Mucosa of stomach (tissue), 1 donor: ENCODE data around the gene MLH3.

Source experiments
- H3K27me3 ChIP-seq: one replicate; pipeline ENCODE4 v1.7.0; 2013; ENCODE audit warnings: mild to moderate bottlenecking, low read length; ENCODE audit not compliant: control insufficient read depth, insufficient read depth
- H3K36me3 ChIP-seq: one replicate; pipeline ENCODE4 v1.7.0; 2013; ENCODE audit warnings: low read length; ENCODE audit not compliant: control insufficient read depth, insufficient read depth
- H3K4me1 ChIP-seq: one replicate; pipeline ENCODE4 v1.7.0; 2013; ENCODE audit warnings: mild to moderate bottlenecking, low read length; ENCODE audit not compliant: control insufficient read depth, insufficient read depth
- H3K4me3 ChIP-seq: one replicate; pipeline ENCODE4 v1.7.0; 2013; ENCODE audit warnings: low read length
- H3K9ac ChIP-seq: one replicate; pipeline ENCODE4 v1.7.0; 2013; ENCODE audit warnings: mild to moderate bottlenecking, low read length, moderate library complexity
- H3K9me3 ChIP-seq: one replicate; pipeline ENCODE4 v1.7.0; 2013; ENCODE audit warnings: mild to moderate bottlenecking, low read length, moderate library complexity; ENCODE audit not compliant: control insufficient read depth
- donor health status: Pancreatic carcinoma.

The MLH3 gene

GRCh38 chr14:74973003-74973653, 78.1 kb downstream of the MLH3 start:
- no peaks in the 10 kb centered on the region for H3K27me3 ChIP-seq
- H3K4me3 ChIP-seq = no peak overlapping the region
- no peaks in the 10 kb centered on the region for H3K4me1 ChIP-seq
- H3K9me3 ChIP-seq = no peaks in the 10 kb centered on the region
- no peaks in the 10 kb centered on the region for H3K36me3 ChIP-seq
- H3K9ac ChIP-seq = no peak overlapping the region

GRCh38 chr14:74968811-74969210, 82.5 kb downstream of the MLH3 start:
- no peaks in the 10 kb centered on the region for H3K4me1 ChIP-seq

GRCh38 chr14:74965486-74966153, 85.6 kb downstream of the MLH3 start:
- Histone ChIP-seq H3K4me3 (no peak overlapping the region), H3K9ac (no peak overlapping the region), H3K27me3 (peaks cover 9% of the 10 kb centered on the region)

More at GRCh38 chr14:74968811-74969210, 82.5 kb downstream of the MLH3 start:
- Histone ChIP-seq H3K9me3 (no peaks in the 10 kb centered on the region), H3K36me3 (no peaks in the 10 kb centered on the region), H3K27me3 (peaks cover 3% of the 10 kb centered on the region), H3K9ac (no peak overlapping the region), H3K4me3 (no peak overlapping the region)

GRCh38 chr14:74964787-74965485, 86.3 kb downstream of the MLH3 start:
- H3K9ac ChIP-seq = no peak overlapping the region
- H3K36me3 ChIP-seq = no peaks in the 10 kb centered on the region
- no peaks in the 10 kb centered on the region for H3K4me1 ChIP-seq
- no peak overlapping the region for H3K4me3 ChIP-seq
- H3K9me3 ChIP-seq = no peaks in the 10 kb centered on the region
- H3K27me3 ChIP-seq = peaks cover 9% of the 10 kb centered on the region

More at GRCh38 chr14:74965486-74966153, 85.6 kb downstream of the MLH3 start:
- Histone ChIP-seq H3K9me3 (no peaks in the 10 kb centered on the region), H3K36me3 (no peaks in the 10 kb centered on the region), H3K4me1 (no peaks in the 10 kb centered on the region)
